ENCODE results near the gene HINFP.
"Not testable (repeated sequence)": the region's sequence is repeated elsewhere in the genome, so short reads cannot be mapped to it uniquely, and the experiment has no call there.

The HINFP gene

GRCh38 chr11:119178166-119178680 is 56.8 kb downstream of the HINFP start:
- H3K27ac ChIP-seq (ENCODE audit: low read depth, low read length), result no peak overlapping the region
- no peak overlapping the region for H3K4me3 ChIP-seq (ENCODE audit: low read depth, low read length)
- H3K4me1 ChIP-seq (ENCODE audit: control insufficient read depth, insufficient read depth, low read length), result no peaks in the 10 kb centered on the region
- H3K27me3 ChIP-seq (ENCODE audit: control insufficient read depth, insufficient read depth, low read length), result no peaks in the 10 kb centered on the region
- no peak overlapping the region for H3K9ac ChIP-seq (ENCODE audit: low read depth, low read length)
- peaks cover 19% of the 10 kb centered on the region for H3K36me3 ChIP-seq (ENCODE audit: control insufficient read depth, insufficient read depth, low read length)
- H3K9me3 ChIP-seq (ENCODE audit: control insufficient read depth, insufficient read depth, low read length), result no peaks in the 10 kb centered on the region

GRCh38 chr11:119179342-119179741 is 58.0 kb downstream of the HINFP start:
- peaks cover 17% of the 10 kb centered on the region for H3K36me3 ChIP-seq (ENCODE audit: control insufficient read depth, insufficient read depth, low read length)
- no peaks in the 10 kb centered on the region for H3K4me1 ChIP-seq (ENCODE audit: control insufficient read depth, insufficient read depth, low read length)
- no peaks in the 10 kb centered on the region for H3K9me3 ChIP-seq (ENCODE audit: control insufficient read depth, insufficient read depth, low read length)
- no peak overlapping the region for H3K9ac ChIP-seq (ENCODE audit: low read depth, low read length)
- H3K4me3 ChIP-seq (ENCODE audit: low read depth, low read length), result no peak overlapping the region
- no peak overlapping the region for H3K27ac ChIP-seq (ENCODE audit: low read depth, low read length)
- no peaks in the 10 kb centered on the region for H3K27me3 ChIP-seq (ENCODE audit: control insufficient read depth, insufficient read depth, low read length)

- Histone ChIP-seq H3K27me3 (ENCODE audit: control insufficient read depth, insufficient read depth, low read length) (no peaks in the 10 kb centered on the region), H3K36me3 (ENCODE audit: control insufficient read depth, insufficient read depth, low read length) (peaks cover 11% of the 10 kb centered on the region), H3K4me3 (ENCODE audit: low read depth, low read length) (no peak overlapping the region), H3K4me1 (ENCODE audit: control insufficient read depth, insufficient read depth, low read length) (no peaks in the 10 kb centered on the region), H3K27ac (ENCODE audit: low read depth, low read length) (no peak overlapping the region), H3K9me3 (ENCODE audit: control insufficient read depth, insufficient read depth, low read length) (no peaks in the 10 kb centered on the region), H3K9ac (ENCODE audit: low read depth, low read length) (no peak overlapping the region)
Measured at GRCh38 chr11:119179983-119180382, 58.6 kb downstream of the HINFP start.

- Histone ChIP-seq H3K4me3 (ENCODE audit: low read depth, low read length) (no peak overlapping the region), H3K27ac (ENCODE audit: low read depth, low read length) (no peak overlapping the region), H3K9me3 (ENCODE audit: control insufficient read depth, insufficient read depth, low read length) (no peaks in the 10 kb centered on the region), H3K9ac (ENCODE audit: low read depth, low read length) (no peak overlapping the region), H3K36me3 (ENCODE audit: control insufficient read depth, insufficient read depth, low read length) (peaks cover 6% of the 10 kb centered on the region; the same call in 1 of the 2 replicates), H3K27me3 (ENCODE audit: control insufficient read depth, insufficient read depth, low read length) (no peaks in the 10 kb centered on the region), H3K4me1 (ENCODE audit: control insufficient read depth, insufficient read depth, low read length) (no peaks in the 10 kb centered on the region)
Measured at GRCh38 chr11:119180729-119181676, 59.6 kb downstream of the HINFP start.

GRCh38 chr11:119181677-119182412 is 60.5 kb downstream of the HINFP start:
- H3K4me3 ChIP-seq (ENCODE audit: low read depth, low read length), result no peak overlapping the region
- 0 out of 2 replicates have a peak, but pooled peaks cover 6% of the 10 kb centered on the region for H3K36me3 ChIP-seq (ENCODE audit: control insufficient read depth, insufficient read depth, low read length)
- H3K27ac ChIP-seq (ENCODE audit: low read depth, low read length), result no peak overlapping the region
- H3K9me3 ChIP-seq (ENCODE audit: control insufficient read depth, insufficient read depth, low read length), result no peaks in the 10 kb centered on the region
- H3K4me1 ChIP-seq (ENCODE audit: control insufficient read depth, insufficient read depth, low read length), result no peaks in the 10 kb centered on the region
- H3K9ac ChIP-seq (ENCODE audit: low read depth, low read length), result no peak overlapping the region
- H3K27me3 ChIP-seq (ENCODE audit: control insufficient read depth, insufficient read depth, low read length), result no peaks in the 10 kb centered on the region

GRCh38 chr11:119184399-119184798 is 63.0 kb downstream of the HINFP start:
- H3K4me3 ChIP-seq (ENCODE audit: low read depth, low read length); H3K27ac ChIP-seq (ENCODE audit: low read depth, low read length); H3K4me1 ChIP-seq (ENCODE audit: control insufficient read depth, insufficient read depth, low read length); H3K36me3 ChIP-seq (ENCODE audit: control insufficient read depth, insufficient read depth, low read length); H3K9me3 ChIP-seq (ENCODE audit: control insufficient read depth, insufficient read depth, low read length); H3K27me3 ChIP-seq (ENCODE audit: control insufficient read depth, insufficient read depth, low read length); H3K9ac ChIP-seq (ENCODE audit: low read depth, low read length): not testable (repeated sequence)
